CD4-positive, alpha-beta memory T cell (primary cell): ENCODE data around the gene ERICH3. TPM values are rescaled to one million over a fixed set of nuclear protein-coding genes. Genes with fewer than 3 reads are reported as not detected.

Experiments used
- CTCF ChIA-PET: fragments of 350-600 bp; sonication (Branson Sonifier 250); formaldehyde crosslinking; loops from one replicate; lab custom pipeline; 2021; ENCODE audit warnings: inconsistent platforms; ENCODE audit not compliant: partially characterized antibody; lab: Charles Lee
- POLR2A ChIA-PET: fragments of 350-600 bp; sonication (Branson Sonifier 250); formaldehyde crosslinking; loops from one replicate; lab custom pipeline; 2021; ENCODE audit not compliant: partially characterized antibody; lab: Charles Lee
- DNase-seq, 5 donors: peaks; one replicate each; pipeline versions ENCODE4 v3.0.0 to v3.0.0-alpha.2; 2020 to 2022; ENCODE audit warnings: mixed read lengths in 1 of 5
- H3K27ac ChIP-seq: one replicate; pipeline ENCODE4 v1.7.0; 2013; ENCODE audit warnings: low read depth, low read length
- H3K27me3 ChIP-seq: 2 replicates; pipeline ENCODE4 v1.7.0; 2013; ENCODE audit warnings: mild to moderate bottlenecking, low read length, moderate library complexity; ENCODE audit not compliant: insufficient read depth
- H3K36me3 ChIP-seq: 2 replicates; pipeline ENCODE4 v1.7.0; 2013; ENCODE audit warnings: mild to moderate bottlenecking, low read length, moderate library complexity; ENCODE audit not compliant: insufficient read depth
- H3K4me1 ChIP-seq: 2 replicates; pipeline ENCODE4 v1.7.0; 2013; ENCODE audit warnings: mild to moderate bottlenecking, low read length, moderate library complexity; ENCODE audit not compliant: insufficient read depth
- H3K4me3 ChIP-seq, 2 donors: one replicate each; pipeline ENCODE4 v1.7.0; 2013; ENCODE audit warnings: low read length in 2 of 2, mild to moderate bottlenecking in 1 of 2
- H3K9me3 ChIP-seq, 2 donors: one replicate each; pipeline ENCODE4 v1.7.0; 2013; ENCODE audit warnings: low read length in 2 of 2, control low read depth in 1 of 2; ENCODE audit not compliant: control insufficient read depth in 1 of 2
- H3K27ac Mint-ChIP-seq, 7 donors: one replicate each; pipeline ENCODE4 v1.8.0; 2020 to 2021; ENCODE audit warnings: mixed read lengths in 7 of 7, mild to moderate bottlenecking in 6 of 7, inconsistent platforms in 3 of 7, moderate library complexity in 3 of 7
- H3K27me3 Mint-ChIP-seq, 2 donors: one replicate each; pipeline ENCODE4 v1.8.0; 2020 to 2021; ENCODE audit warnings: mixed read lengths in 2 of 2
- H3K36me3 Mint-ChIP-seq, 2 donors: one replicate each; pipeline ENCODE4 v1.8.0; 2020 to 2021; ENCODE audit warnings: mixed read lengths in 2 of 2, inconsistent platforms in 1 of 2, mild to moderate bottlenecking in 1 of 2
- H3K4me1 Mint-ChIP-seq, 4 donors: one replicate each; pipeline ENCODE4 v1.8.0; 2020 to 2021; ENCODE audit warnings: mixed read lengths in 4 of 4, mild to moderate bottlenecking in 1 of 4
- H3K4me3 Mint-ChIP-seq, 8 donors: one replicate each; pipeline ENCODE4 v1.8.0; 2020 to 2021; ENCODE audit warnings: mixed read lengths in 8 of 8, mild to moderate bottlenecking in 7 of 8, moderate library complexity in 6 of 8, inconsistent platforms in 3 of 8
- H3K9me3 Mint-ChIP-seq, 8 donors: one replicate each; pipeline ENCODE4 v1.8.0; 2020 to 2021; ENCODE audit warnings: mixed read lengths in 8 of 8, mild to moderate bottlenecking in 5 of 8, inconsistent platforms in 3 of 8, moderate library complexity in 1 of 8
- intact Hi-C: fragments of 100-400 bp; cut with micrococcal nuclease; formaldehyde crosslinking; loops from one replicate; pipeline ENCODE4 v1.15.1; 2023
- polyA plus RNA-seq, 2 donors: library from polyadenylated mRNA; unstranded; fragments of 300-500 nt; fragmentation: Illumina TruSeq; gene quantifications; one replicate each; pipeline ENCODE4 v1.2.3, GENCODE V29; 2021
- total RNA-seq, 2 experiments: library from RNA; stranded (reverse); gene quantifications; one replicate each; pipeline ENCODE4 v1.2.3, GENCODE V29; 2021

ERICH3 gene
- total and polyA plus RNA-seq, 4 experiments from 2014 or later = not detected

GRCh38 chr1:74712881-74713280 is 39.3 kb upstream of the ERICH3 start:
- Histone ChIP-seq H3K4me3 (no peak overlapping the region), H3K27me3 (no peaks in the 10 kb centered on the region), H3K27ac (no peak overlapping the region), H3K4me1 (no peaks in the 10 kb centered on the region), H3K36me3 (peaks cover 10% of the 10 kb centered on the region), H3K9me3 (no peaks in the 10 kb centered on the region)
- Mint-ChIP-seq H3K27ac (no peak overlapping the region), H3K9me3 (no peaks in the 10 kb centered on the region), H3K27me3 (no peaks in the 10 kb centered on the region), H3K36me3 (peaks cover 47 to 56% of the 10 kb centered on the region in 2 donors), H3K4me3 (no peak overlapping the region), H3K4me1 (no peaks in the 10 kb centered on the region)
- intact Hi-C loops = no loop called here
- no peak for DNase-seq
- ChIA-PET CTCF (interaction anchor here (0.9 kb wide), 1 partner anchor 23 kb away, joined by 6 read pairs; no protein-coding TSS in a partner anchor), POLR2A (no interaction called here)

- Histone ChIP-seq H3K9me3 (no peaks in the 10 kb centered on the region), H3K4me1 (no peaks in the 10 kb centered on the region), H3K27ac (no peak overlapping the region), H3K4me3 (no peak overlapping the region), H3K27me3 (no peaks in the 10 kb centered on the region), H3K36me3 (peaks cover 21% of the 10 kb centered on the region)
- no peak overlapping the region for H3K4me3 Mint-ChIP-seq
- peaks cover 0 to 1% (median 0%) of the 10 kb centered on the region in 4 donors for H3K4me1 Mint-ChIP-seq
- DNase-seq = no peak
- no peaks in the 10 kb centered on the region for H3K27me3 Mint-ChIP-seq
- peaks cover 51 to 54% of the 10 kb centered on the region in 2 donors for H3K36me3 Mint-ChIP-seq
- H3K9me3 Mint-ChIP-seq = no peaks in the 10 kb centered on the region
- ChIA-PET CTCF (interaction anchor here (4.3 kb wide), 1 partner anchor 14 kb away, joined by 18 read pairs; no protein-coding TSS in a partner anchor), POLR2A (no interaction called here)
- H3K27ac Mint-ChIP-seq = peak overlapping the region in 1 of 7 donors; percentile 4
- intact Hi-C loops = no loop called here
Observed at GRCh38 chr1:74703386-74704182, 30.0 kb upstream of the ERICH3 start.

- H3K9me3 Mint-ChIP-seq = no peaks in the 10 kb centered on the region
- ChIA-PET CTCF (interaction anchor here (1.0 kb wide), 1 partner anchor 10 kb away, joined by 4 read pairs; no protein-coding TSS in a partner anchor), POLR2A (no interaction called here)
- H3K27me3 Mint-ChIP-seq = no peaks in the 10 kb centered on the region
- H3K27ac Mint-ChIP-seq = no peak overlapping the region
- intact Hi-C loops = no loop called here
- no peak for DNase-seq
- Histone ChIP-seq H3K4me1 (no peaks in the 10 kb centered on the region), H3K9me3 (no peaks in the 10 kb centered on the region), H3K4me3 (no peak overlapping the region), H3K36me3 (peaks cover 4% of the 10 kb centered on the region), H3K27ac (no peak overlapping the region), H3K27me3 (no peaks in the 10 kb centered on the region)
- H3K36me3 Mint-ChIP-seq = peaks cover 19 to 22% of the 10 kb centered on the region in 2 donors
- no peak overlapping the region for H3K4me3 Mint-ChIP-seq
- H3K4me1 Mint-ChIP-seq = peaks cover 0 to 2% (median under 1%) of the 10 kb centered on the region in 4 donors
Observed at GRCh38 chr1:74699331-74699730, 25.7 kb upstream of the ERICH3 start.

- DNase-seq = no peak
- H3K27ac ChIP-seq = no peak overlapping the region
- ChIA-PET POLR2A (no interaction called here), CTCF (no interaction called here)
- H3K4me3 ChIP-seq = no peak overlapping the region
- no peak overlapping the region for H3K27ac Mint-ChIP-seq
- no peaks in the 10 kb centered on the region for H3K27me3 ChIP-seq
- no peaks in the 10 kb centered on the region for H3K9me3 Mint-ChIP-seq
- no peaks in the 10 kb centered on the region for H3K4me1 ChIP-seq
- intact Hi-C loops = no loop called here
- no peaks in the 10 kb centered on the region for H3K36me3 ChIP-seq
- no peak overlapping the region for H3K4me3 Mint-ChIP-seq
- peaks cover 4 to 7% of the 10 kb centered on the region in 2 donors for H3K36me3 Mint-ChIP-seq
- no peaks in the 10 kb centered on the region for H3K27me3 Mint-ChIP-seq
- H3K4me1 Mint-ChIP-seq = peaks cover 0 to 2% (median 0%) of the 10 kb centered on the region in 4 donors
- no peaks in the 10 kb centered on the region for H3K9me3 ChIP-seq
Observed at GRCh38 chr1:74697832-74698231, 24.2 kb upstream of the ERICH3 start.

- Mint-ChIP-seq H3K36me3 (no peaks in the 10 kb centered on the region), H3K4me3 (no peak overlapping the region), H3K4me1 (peaks cover 0 to 4% (median 1%) of the 10 kb centered on the region in 4 donors), H3K27me3 (no peaks in the 10 kb centered on the region), H3K9me3 (no peaks in the 10 kb centered on the region), H3K27ac (no peak overlapping the region)
- Histone ChIP-seq H3K9me3 (no peaks in the 10 kb centered on the region), H3K4me1 (no peaks in the 10 kb centered on the region), H3K4me3 (no peak overlapping the region), H3K36me3 (no peaks in the 10 kb centered on the region), H3K27me3 (no peaks in the 10 kb centered on the region), H3K27ac (no peak overlapping the region)
- ChIA-PET CTCF (no interaction called here), POLR2A (no interaction called here)
- intact Hi-C loops = no loop called here
- DNase-seq = no peak
Observed at GRCh38 chr1:74693473-74693872, 19.9 kb upstream of the ERICH3 start.

GRCh38 chr1:74690909-74691308 is 17.3 kb upstream of the ERICH3 start:
- H3K36me3 Mint-ChIP-seq = no peaks in the 10 kb centered on the region
- Histone ChIP-seq H3K4me3 (no peak overlapping the region), H3K27me3 (no peaks in the 10 kb centered on the region), H3K36me3 (no peaks in the 10 kb centered on the region), H3K27ac (no peak overlapping the region), H3K4me1 (no peaks in the 10 kb centered on the region), H3K9me3 (no peaks in the 10 kb centered on the region)
- H3K9me3 Mint-ChIP-seq = no peaks in the 10 kb centered on the region
- H3K27me3 Mint-ChIP-seq = no peaks in the 10 kb centered on the region
- CTCF ChIA-PET = interaction anchor here (1.3 to 2.7 kb wide), 4 partner anchors 11 to 32 kb away, joined by 3 to 18 read pairs (median 15); no protein-coding TSS in a partner anchor
- H3K4me3 Mint-ChIP-seq = no peak overlapping the region
- DNase-seq = no peak
- intact Hi-C loops = loop anchor here (2.0 kb wide), 1 partner anchor 42 kb away; the partner anchor contains the start of genes CRYZ and TYW3
- H3K4me1 Mint-ChIP-seq = peaks cover 0 to 4% (median under 1%) of the 10 kb centered on the region in 4 donors
- H3K27ac Mint-ChIP-seq = no peak overlapping the region
- POLR2A ChIA-PET = no interaction called here

- Mint-ChIP-seq H3K4me1 (peaks cover 0 to 4% (median under 1%) of the 10 kb centered on the region in 4 donors), H3K27ac (peak overlapping the region in 1 of 7 donors; percentile 25), H3K36me3 (no peaks in the 10 kb centered on the region), H3K27me3 (no peaks in the 10 kb centered on the region), H3K9me3 (no peaks in the 10 kb centered on the region), H3K4me3 (no peak overlapping the region)
- DNase-seq = no peak
- Histone ChIP-seq H3K4me3 (no peak overlapping the region), H3K36me3 (no peaks in the 10 kb centered on the region), H3K27ac (no peak overlapping the region), H3K9me3 (no peaks in the 10 kb centered on the region), H3K4me1 (no peaks in the 10 kb centered on the region), H3K27me3 (no peaks in the 10 kb centered on the region)
- intact Hi-C loops = loop anchor here (2.0 kb wide), 1 partner anchor 42 kb away; the partner anchor contains the start of genes CRYZ and TYW3
- POLR2A ChIA-PET = no interaction called here
- CTCF ChIA-PET = interaction anchor here (1.2 to 2.7 kb wide), 9 partner anchors 10 to 93 kb away, joined by 3 to 18 read pairs (median 6); partner anchors contain the start of genes CRYZ and TYW3
Observed at GRCh38 chr1:74690364-74690696, 16.7 kb upstream of the ERICH3 start.
